HG03066 (cell line): ENCODE measurements around the gene ZCCHC7.
"Not testable (repeated sequence)": the region's sequence is repeated elsewhere in the genome, so short reads cannot be mapped to it uniquely, and the experiment has no call there.

ENCODE experiments used
- ATAC-seq: cut with Tn5 transposase; IDR thresholded peaks from one replicate; pipeline ENCODE4 v1.9.1; 2021; ENCODE audit warnings: low read depth; ENCODE audit not compliant: unreplicated experiment

Gene ZCCHC7

DNA sequence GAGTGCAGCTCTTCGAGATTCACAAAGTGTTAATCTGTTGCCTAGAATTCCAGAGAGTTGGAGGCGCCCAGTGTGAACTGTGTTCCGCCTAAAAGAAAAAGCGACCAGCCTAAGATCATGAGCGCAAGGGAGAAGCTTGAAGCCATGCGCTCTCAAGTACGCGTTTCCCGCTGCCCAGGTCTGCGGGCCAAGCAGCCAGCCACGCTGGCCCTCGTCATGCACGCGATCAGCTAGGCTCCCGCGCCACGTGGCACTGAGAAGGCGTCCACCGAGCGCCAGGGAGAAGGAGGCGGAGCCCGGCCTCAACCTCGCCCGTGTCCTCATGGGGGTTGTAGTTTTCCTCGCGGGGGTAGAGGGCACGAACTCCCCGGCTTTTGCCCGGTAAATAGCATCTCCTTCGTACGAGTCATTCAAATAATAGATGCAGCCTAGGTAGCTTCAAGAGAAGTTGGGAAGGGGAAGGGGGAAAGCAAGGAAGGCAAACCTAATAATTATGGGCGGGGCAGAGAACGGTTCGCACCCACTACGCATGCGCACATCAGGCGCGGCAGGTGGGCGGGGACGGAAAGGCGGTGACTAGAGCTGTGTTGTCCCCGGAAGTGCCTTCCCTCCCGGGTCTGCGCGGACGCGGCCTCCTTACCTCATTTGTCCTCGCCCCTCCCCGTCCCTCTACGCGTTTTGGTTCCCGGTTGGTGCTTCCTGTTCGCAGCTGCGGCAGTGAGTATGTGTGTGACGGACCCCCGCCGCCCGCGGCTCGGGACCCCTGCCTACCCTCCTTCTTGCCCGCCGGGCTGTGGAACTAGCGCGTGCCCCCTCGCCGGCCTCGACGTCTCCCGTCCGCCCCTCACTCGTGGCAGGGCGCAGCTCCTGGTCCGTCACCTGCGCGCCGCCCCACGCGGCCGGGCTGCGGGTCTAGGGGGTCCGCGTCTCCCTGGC, at the start of gene ZCCHC7:
ZCCHC7 (plus strand) TSS at position 668 of the 936 bp plus-strand sequence.
- peak; percentile 95 for ATAC-seq

DNA sequence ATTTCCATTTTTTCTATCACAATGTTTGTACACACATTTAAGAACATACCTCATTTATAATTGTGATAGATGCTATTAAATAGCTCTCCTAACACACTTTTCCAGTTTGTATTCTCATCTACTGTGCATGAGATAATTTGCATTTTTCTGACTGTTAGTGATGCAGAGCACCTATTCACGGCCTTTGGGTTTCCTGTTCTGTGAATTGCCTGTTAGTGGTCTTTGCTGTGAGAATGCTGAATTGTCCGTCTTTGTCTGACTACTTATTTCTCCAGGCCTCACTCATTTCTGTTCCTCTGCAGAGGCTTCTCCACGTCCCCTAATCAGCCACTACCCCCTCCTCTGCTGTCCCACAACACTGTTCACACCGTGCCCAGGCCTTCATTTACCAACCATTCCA, 45.6 kb upstream of the ZCCHC7 start:
- not testable (repeated sequence) for ATAC-seq

DNA sequence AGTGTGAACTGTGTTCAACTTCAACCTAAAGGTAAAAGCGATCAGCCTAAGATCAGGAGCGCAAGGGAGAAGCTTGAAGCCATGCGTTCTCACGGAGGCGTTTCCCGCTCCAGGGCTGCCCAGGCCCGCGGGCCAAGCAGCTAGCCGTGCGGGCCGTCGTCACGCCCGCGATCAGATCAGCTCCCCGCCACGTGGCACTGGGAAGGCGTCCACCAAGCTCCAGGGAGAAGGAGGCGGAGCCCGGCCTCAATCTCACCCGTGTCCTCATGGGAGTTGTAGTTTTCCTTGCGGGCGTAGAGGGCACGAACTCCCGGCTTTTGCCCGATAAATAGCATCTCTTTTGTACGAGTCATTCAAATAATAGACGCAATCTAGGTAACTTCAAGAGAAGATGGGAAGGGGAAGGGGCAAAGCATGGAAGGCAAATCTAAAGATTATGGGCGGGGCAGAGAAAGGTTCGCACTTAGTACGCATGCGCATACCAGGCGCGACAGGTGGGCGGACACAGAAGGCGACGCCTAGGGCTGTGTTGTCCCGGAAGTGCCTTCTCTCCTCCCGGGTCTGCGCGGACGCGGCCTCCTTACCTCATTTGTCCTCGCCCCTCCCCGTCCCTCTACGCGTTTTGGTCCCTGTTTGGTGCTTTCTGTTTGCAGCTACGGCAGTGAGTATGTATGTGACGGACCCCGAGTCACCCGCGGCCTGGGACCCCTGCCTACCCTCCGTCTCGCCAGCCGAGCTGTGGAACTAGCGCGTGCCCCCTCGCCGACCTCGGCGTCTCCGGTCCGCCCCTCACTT, 40.8 kb upstream of the ZCCHC7 start:
- peak; percentile 86 for ATAC-seq

DNA sequence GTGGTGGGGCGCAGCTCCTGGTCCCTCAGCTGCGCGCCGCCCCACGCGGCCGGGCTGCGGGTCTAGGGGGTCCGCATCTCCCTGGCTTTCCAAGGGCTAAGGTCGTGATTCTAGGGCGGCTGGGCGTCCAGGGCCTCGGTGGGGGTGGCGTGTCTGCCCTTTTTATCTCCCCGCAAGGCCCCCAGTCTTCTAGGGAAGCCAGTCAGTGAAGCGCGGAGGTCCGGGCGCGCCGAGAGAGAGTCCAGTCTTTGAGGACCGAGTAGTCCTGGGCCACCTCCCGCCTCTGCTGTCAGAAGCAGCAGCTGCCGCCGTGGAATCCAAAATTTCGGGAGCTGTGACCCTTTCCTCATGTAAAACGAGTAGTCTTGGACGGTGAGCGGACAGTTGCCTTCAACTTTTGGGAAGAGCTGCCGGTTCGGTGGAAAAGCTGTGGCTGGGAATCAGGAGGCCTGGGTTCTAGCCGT, 40.2 kb upstream of the ZCCHC7 start:
- peak; percentile 15 for ATAC-seq

DNA sequence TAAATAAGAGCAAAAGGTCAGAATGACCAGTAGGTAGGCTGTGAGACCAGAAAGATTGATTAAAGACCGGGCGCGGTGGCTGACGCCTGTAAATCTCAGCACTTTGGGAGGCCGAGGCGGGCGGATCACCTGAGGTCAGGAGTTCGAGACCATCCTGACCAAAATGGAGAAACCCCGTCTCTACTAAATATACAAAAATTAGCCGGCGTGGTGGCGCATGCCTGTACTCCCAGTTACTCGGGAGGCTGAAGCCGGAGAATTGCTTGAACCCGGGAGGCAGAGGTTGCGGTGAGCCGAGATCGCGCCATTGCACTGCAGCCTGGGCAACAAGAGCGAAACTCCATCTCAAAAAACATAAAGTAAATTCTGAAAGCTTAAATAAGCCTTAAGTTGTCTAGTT, 38.9 kb upstream of the ZCCHC7 start:
- ATAC-seq: not testable (repeated sequence)

DNA sequence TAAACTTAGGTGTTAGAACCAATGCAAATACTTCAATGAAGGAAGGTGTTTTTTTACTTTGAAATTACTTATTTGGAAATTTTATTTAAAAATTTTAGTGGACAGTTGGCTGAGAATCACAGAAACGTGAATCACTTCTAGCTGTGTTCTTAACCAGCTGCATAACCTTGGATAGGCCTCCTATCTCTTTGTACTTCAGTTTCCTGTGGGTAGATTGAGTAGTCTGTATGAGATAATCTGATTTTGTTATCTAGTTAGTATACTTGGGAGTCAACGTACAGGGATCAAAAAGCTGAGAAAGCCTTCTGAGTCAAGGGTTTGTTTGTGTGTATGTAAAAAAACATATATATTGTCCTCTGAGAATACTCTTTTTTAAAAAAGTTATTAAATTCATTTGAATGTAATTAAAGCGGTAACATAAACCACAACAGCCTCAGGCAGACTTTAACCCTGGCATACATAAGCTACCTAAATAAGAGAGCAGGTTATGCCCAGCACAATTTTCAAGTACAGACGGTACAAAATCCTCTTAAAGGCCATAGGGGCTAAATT, 38.1 kb upstream of the ZCCHC7 start:
- ATAC-seq: no peak

DNA sequence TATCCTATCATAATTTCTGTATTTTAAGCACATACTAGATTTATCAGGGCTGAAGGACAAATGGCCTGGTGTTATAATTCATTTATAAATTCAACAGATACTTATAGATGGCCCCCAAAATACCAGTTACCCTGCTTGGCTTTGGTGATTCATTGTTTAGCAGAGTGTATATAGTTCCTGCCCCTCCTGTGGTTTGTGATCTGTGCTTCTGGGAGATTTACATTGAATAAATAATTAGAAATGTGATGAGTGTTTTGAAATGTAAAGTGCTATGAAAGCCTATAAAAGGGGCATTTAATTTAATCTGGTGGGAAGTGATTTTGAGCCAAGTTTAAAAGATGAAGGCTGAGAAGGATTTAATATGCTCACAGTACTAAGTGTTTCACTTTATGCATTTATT, 36.7 kb upstream of the ZCCHC7 start:
- no peak for ATAC-seq

DNA sequence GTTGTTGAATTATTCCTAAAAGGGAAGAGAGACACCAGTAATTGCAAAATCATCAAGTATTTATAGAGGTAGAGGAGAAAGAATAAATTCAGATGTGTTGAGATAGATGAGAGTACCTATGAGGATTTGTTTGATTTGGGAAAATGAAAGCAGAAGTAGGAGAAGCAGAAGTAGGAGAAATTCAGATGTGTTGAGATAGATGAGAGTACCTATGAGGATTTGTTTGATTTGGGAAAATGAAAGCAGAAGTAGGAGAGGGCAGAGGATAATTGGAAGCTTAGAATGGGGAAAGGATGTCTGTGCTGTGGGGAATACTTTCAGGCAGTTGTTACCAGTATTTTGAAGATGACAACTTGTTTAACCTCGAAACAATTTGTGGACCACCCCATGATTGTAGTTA, 35.1 kb upstream of the ZCCHC7 start:
- no peak for ATAC-seq

DNA sequence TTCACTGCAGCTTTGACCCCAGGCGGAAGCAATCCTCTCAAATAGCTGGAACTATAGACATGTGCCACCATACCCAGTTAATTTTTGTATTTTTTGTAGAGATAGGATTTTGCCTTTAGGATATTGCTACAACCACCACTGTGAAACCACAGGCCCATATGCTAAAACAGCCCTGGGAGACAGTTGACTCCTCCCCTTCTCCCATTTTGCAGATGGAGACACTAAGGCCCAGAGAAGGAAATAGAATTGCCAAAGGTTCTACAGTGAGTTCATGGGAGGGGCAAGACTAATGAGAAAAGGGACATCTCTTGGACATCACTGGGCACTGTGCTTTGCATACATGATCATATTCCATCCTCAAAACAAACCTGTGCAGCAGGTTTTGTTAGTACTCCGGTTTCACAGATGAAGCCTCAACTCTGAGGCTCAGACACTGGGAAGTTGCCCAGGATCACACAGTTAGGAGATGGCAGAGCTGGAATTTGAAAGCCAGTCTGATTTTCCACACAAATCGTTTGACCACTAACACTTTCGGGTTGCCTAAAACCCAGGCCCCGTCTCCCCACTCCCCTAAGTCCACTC, 27.6 kb upstream of the ZCCHC7 start:
- not testable (repeated sequence) for ATAC-seq

DNA sequence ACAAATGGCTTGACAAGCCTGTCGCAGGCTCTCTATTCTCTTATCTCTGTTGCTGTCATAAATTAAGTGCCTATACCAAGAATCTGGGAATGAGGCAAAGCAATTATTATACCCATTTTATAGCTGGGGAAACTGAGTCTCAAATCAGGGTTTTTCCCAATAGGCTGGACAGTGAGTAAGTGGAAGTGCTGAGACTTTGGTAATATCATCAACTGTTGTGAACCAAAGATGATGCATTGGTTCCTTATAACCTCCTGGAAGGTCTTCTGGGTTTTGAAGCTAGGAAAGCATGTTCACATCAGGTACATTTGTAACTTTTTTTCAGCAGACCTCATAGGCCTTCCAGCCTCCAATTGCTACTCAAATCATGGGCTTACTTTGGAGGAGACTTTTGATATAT, 25.6 kb upstream of the ZCCHC7 start:
- no peak for ATAC-seq

DNA sequence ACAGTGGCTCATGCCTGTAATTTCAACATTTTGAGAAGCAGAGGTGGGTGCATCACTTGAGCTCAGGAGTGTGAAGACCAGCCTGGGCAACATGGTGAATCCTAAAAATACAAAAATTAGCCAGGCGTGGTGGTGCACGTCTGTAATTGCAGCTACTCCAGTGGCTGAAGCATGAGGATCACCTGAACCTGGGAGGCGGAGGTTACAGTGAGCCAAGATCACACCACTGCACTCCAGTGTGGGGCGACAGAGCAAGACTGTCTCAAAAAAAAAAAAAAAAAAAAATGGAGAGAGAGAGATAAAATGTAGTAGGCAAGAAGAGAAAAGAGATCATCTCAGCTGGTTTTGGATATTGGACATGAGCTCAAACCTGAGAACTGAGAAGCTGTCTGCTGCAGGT, 23.7 kb upstream of the ZCCHC7 start:
- no peak for ATAC-seq

DNA sequence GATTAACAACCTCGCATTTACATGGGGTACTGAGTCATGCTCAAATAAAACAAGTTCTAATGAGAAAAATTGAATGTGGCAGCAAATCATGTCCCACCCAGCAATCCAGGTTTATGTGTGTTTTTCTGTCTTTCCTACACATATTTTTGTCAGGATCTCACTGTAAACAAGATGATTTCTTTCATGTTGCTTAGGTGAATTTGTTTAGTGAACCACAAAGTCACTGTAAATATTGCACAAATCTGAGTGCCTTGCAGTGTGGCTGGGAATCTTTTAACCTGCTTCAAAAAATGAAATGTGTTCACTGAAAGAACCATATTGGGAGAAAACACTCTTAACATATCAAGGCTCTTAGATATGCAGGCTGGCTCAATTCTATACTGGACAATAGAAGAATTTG, 23.1 kb upstream of the ZCCHC7 start:
- no peak for ATAC-seq

DNA sequence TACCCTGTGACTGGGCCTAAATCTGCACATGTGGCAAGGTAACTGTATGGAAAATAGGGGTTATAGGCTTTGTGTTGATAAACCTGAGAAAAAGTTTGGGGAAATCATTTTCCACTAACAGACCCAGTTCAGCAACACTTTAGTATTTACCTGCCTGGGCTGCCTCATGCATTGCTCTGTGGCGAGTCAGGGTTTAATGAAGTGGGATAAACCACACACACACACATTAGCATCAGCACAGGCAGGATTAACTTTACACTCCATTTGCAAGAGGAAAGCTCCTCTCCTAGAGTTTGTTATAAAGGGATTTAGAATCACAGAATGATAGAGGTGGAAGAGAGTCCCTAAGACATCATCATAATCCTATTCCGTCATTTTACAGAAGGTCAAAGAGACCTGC, 20.0 kb upstream of the ZCCHC7 start:
- no peak for ATAC-seq

DNA sequence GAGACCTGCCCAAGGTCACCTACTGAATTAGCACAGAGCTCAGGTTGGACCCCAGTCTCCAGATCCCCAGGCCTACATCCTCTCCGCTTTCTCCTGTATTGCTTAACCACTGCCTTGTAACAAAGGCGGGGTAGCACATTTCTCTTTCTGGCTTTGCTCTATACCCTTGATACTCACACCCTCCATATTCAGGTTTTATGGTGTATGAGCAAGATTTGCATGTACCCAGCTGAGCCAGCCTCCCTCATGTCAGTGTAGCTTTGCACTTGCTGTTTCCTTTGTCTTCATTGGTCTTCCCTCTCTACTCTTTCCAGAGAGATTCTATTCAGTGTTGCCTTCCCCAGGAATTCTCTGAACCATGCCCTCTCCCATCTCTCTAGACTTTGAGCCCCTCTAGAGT, 19.6 kb upstream of the ZCCHC7 start:
- ATAC-seq: no peak

DNA sequence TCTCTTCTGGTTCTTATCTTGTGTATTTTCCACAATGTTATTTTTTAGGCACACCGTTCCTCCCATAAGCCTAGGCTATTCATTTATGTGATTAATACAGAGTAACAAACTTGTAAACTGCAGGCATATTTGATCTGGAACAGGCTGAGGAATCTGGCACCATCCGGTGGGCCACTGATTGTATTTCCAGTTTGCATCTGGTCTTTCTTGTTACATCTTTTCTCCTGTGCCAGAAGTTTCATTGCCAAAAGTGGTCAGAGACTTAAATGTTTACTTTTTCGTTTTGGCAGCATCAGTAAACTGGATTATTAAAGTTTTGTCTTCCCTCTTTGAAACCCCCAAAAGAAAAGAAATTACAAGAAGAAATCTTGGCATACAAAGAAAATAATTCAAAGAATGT, 17.9 kb upstream of the ZCCHC7 start:
- ATAC-seq: no peak

DNA sequence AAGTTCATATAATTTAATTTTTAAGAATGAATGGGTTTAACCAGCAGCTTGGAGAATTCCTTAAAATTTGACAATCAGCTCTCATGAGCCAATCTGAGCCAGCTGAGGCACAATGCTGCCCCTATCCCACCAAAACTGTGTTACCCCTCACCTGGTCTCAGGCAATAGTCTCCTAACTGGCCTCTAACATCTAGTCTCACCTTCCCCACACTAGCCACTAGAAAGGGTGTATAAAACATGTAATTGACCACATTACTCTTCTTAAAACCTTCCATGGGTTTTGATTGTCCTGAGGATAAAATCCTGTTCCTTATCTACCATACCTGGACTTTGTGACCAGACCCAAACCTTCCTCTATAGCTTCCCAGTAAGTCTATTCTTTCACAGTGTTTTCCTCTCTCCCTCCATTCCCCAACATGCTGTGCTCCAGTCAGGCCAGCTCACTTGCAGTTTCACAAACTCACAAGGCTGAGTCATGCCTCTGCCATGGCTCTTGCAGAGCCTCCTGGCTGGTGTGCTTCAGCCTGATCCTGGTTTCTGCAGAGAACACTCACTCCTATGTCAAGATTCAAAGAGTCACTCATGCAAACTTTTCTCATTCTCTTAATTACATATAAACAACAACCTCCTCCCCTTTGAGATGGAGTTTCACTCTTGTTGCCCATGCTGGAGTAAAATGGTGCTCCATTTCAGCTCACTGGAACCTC, 16.0 kb upstream of the ZCCHC7 start:
- no peak for ATAC-seq

DNA sequence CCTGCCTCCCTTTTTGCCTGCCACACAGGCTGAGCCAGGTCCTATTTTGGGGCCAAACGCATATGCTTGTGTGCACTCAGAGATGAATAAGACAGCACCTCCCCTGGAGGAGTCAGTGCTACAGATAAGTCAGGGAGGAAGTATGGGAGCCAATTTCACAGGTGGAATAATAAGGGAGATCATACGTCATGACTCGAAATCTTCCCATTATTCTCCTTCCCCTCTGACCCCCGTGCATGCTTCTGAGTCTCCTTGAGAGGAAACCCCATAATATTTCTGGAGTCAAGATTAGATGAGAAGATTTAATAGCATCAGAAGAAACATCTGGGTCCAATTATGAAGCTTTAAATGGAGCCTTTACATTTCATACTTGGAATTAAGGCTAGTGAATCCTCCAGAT, 15.1 kb upstream of the ZCCHC7 start:
- ATAC-seq: no peak

DNA sequence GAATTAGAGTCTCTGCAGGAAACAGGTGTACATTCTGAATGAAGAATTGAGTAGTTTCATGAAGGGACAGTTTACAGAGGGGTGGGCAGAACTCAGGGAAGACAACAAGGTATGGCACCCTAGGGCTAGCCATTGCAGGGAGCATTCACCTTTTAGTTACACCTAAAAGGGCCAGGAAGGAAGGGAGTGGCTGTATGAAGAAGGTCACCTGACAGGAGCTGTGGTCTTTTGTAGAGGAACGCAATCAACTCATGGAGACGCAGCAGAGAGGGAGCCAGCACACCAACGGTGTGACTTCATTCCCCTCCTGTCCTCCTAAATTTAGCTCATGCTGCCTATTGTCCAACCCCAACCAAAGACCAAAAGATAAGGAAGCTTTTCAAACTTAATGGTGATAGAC, 12.7 kb upstream of the ZCCHC7 start:
- ATAC-seq: no peak

DNA sequence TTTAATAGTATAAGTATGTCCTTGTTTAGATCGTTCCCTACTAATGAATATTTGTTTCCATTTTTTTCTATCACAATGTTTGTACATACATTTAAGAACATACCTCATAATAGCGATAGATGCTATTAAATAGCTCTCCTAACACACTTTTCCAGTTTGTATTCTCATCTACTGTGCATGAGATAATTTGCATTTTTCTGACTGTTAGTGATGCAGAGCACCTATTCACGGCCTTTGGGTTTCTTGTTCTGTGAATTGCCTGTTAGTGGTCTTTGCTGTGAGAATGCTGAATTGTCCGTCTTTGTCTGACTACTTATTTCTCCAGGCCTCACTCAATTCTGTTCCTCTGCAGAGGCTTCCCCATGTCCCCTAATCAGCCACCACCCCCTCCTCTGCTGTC, 5.9 kb upstream of the ZCCHC7 start:
- ATAC-seq: not testable (repeated sequence)

DNA sequence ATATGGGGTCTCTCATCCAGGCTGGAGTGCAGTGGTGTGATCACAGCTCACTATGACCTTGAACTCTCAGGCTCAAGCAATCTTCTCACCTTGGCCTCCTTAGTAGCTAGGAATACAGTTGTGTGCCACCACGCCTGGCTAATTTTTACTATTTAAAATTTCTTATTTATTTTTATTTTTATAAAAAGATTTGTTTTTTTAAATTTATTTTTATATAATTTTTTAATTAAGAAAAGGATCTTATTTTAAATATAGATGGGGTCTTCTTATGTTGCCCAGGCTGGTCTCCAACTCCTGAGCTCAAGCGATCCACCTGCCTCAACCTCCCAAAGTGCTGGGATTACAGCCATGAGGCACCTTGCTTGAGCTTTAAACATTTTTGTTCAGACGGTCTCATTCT, 2.4 kb upstream of the ZCCHC7 start:
- ATAC-seq: no peak
